Prostate gland (tissue), 2 donors: ENCODE measurements around the gene TJP1. TPM values are rescaled to one million over a fixed set of nuclear protein-coding genes. Genes with fewer than 3 reads are reported as not detected.

Source experiments
- DNase-seq: peaks from one replicate; pipeline ENCODE4 v3.0.0-alpha.2; 2019; ENCODE audit warnings: low spot score
- H3K27ac ChIP-seq, 2 donors: fragments of 200-600 bp; sonication (generic); 2 replicates each; pipeline ENCODE4 v1.5.1; 2017 to 2019
- H3K27me3 ChIP-seq: fragments of 200-600 bp; sonication (generic); replicated peaks from 2 replicates; pipeline ENCODE4 v1.5.1; 2019; ENCODE audit not compliant: insufficient read depth
- H3K36me3 ChIP-seq, 2 donors: fragments of 200-600 bp; sonication (generic); 1 replicate in 1 of 2; 2 replicates in 1 of 2; pipeline versions ENCODE4 v1.5.1 to v1.8.1; 2017 to 2019
- H3K4me1 ChIP-seq: fragments of 200-600 bp; sonication (generic); replicated peaks from 2 replicates; pipeline ENCODE4 v1.5.1; 2019
- H3K4me3 ChIP-seq, 2 donors: fragments of 200-600 bp; sonication (generic); 2 replicates each; pipeline ENCODE4 v1.5.1; 2017 to 2019
- H3K9me3 ChIP-seq: fragments of 200-600 bp; sonication (generic); 2 replicates; pipeline ENCODE4 v1.5.1; 2017
- POLR2A ChIP-seq: fragments of 450-650 bp; IDR thresholded peaks from one replicate; pipeline ENCODE4 v1.6.1; 2016; ENCODE audit warnings: antibody characterized with exemption, mild to moderate bottlenecking
- POLR2AphosphoS5 ChIP-seq: sonication (generic); formaldehyde crosslinking; IDR thresholded peaks from one replicate; pipeline ENCODE4 v1.6.1; 2017; ENCODE audit warnings: antibody characterized with exemption
- WGBS: methylation state at CpG from one replicate; pipeline ENCODE4 v1.1.5; 2018; 5-methylcytosine and 5-hydroxymethylcytosine counted together
- intact Hi-C: fragments of 100-400 bp; cut with DNase I; formaldehyde crosslinking; loops from one replicate; pipeline ENCODE4 v1.14.2; 2022
- total RNA-seq, 2 donors: library from RNA; depleted of rRNA; stranded (reverse); fragments of >200 nt; gene quantifications; one replicate each; pipeline ENCODE4 v1.1.0, GENCODE V29; 2016
- TF ChIP-seq, protein P1 (sequence below), 4 experiments: fragments of 200-600 bp in 2 of 4; fragments of 450-650 bp in 2 of 4; sonication (generic) in 2 of 4; IDR thresholded peaks; 1 replicate in 3 of 4; 2 replicates in 1 of 4; pipeline ENCODE4 v1.5.1; 2016 to 2019; ENCODE audit warnings: antibody characterized with exemption in 4 of 4, mild to moderate bottlenecking in 2 of 4, moderate library complexity in 2 of 4

The TJP1 gene
- total RNA-seq, 2 donors from 2014 or later = 88.4 to 216 TPM

DNA sequence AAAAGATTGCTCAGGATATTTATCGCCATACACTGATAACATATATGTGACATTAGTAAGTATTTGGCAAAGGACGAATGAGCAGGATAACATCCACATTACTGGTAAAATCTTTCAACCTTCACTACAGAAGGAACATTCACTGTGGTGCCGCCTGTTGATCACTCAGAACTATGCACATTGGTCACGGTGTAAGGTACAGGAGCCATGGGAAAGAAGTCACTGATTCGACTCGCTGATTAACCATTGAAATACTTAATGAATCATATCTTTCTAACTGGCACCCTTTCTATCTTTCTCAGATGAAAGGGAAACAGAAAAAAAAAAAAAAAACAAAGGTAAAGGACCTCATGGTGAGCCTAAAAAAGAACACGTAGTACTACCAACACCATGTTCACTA is 68.8 kb downstream of the TJP1 start:
- no peaks in the 10 kb centered on the region for H3K4me1 ChIP-seq
- DNase-seq = no peak
- H3K36me3 ChIP-seq = no peaks in the 10 kb centered on the region
- H3K27ac ChIP-seq = no peak overlapping the region
- H3K4me3 ChIP-seq = no peak overlapping the region
- H3K27me3 ChIP-seq = no peaks in the 10 kb centered on the region
- intact Hi-C loops = no loop called here
- TF ChIP-seq, protein P1, sequence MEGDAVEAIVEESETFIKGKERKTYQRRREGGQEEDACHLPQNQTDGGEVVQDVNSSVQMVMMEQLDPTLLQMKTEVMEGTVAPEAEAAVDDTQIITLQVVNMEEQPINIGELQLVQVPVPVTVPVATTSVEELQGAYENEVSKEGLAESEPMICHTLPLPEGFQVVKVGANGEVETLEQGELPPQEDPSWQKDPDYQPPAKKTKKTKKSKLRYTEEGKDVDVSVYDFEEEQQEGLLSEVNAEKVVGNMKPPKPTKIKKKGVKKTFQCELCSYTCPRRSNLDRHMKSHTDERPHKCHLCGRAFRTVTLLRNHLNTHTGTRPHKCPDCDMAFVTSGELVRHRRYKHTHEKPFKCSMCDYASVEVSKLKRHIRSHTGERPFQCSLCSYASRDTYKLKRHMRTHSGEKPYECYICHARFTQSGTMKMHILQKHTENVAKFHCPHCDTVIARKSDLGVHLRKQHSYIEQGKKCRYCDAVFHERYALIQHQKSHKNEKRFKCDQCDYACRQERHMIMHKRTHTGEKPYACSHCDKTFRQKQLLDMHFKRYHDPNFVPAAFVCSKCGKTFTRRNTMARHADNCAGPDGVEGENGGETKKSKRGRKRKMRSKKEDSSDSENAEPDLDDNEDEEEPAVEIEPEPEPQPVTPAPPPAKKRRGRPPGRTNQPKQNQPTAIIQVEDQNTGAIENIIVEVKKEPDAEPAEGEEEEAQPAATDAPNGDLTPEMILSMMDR (IDR thresholded peaks at IDR 0.05) = no peak
- TF ChIP-seq POLR2AphosphoS5 = no peak
- no peak for TF ChIP-seq POLR2A
- H3K9me3 ChIP-seq = no peaks in the 10 kb centered on the region
- WGBS = 97% methylated on average over 7 of the region's 7 CpGs

DNA sequence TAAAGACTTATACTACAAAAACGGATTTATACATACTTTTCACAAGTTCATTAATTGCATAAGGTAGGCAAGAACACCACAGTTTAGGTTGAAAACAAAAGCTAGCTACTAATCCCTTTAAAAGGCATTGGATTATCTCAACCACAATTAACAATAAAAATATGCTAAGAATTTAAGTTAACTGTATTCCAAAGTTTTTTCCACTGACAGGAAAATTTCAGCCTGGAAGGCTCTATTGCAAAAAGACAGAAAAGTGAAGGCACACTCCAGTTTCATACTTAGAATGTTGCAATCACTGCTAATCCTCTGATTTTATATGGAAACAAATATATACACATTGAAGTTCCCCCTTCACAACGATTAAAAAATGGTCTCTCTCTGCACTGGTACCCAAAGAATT is 71.5 kb downstream of the TJP1 start:
- intact Hi-C loops = no loop called here
- WGBS = 67% methylated on average over 2 of the region's 2 CpGs
- DNase-seq = no peak

DNA sequence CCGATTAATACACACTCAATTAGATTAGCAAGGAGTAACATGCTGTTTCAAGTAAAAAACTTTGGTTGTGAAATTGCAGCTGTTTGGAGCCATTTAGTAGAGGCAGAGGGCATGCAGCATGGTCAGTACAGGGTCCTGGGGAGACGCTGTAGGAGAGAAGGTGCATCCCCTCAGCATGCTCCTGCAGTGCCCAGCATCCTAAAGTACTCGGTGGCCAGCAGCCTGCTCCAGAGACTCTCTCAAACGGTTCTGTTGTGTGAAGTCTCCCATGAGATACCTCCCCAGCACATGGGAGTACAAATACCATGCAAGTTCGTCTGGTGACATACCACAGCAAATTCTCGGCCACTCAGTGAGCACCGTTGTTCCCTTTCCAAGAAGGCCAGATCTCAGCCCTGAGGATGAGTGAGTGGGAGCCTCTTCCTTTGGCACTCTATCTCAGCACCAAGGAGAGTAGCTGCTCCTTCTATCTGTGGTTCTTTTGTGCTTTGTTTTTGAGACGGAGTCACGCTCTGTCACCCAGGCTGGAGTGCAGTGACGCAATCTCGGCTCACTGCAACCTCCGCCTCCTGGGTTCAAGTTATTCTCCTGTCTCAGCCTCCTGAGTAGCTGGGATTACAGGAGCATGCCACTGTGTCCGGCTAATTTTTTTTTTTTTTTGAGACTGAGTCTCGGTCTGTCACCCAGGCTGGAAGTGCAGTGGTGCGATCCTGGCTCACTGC is 72.7 kb downstream of the TJP1 start:
- no peak overlapping the region for H3K4me3 ChIP-seq
- no peaks in the 10 kb centered on the region for H3K9me3 ChIP-seq
- no peaks in the 10 kb centered on the region for H3K27me3 ChIP-seq
- no peak for DNase-seq
- intact Hi-C loops = loop anchor here (5.0 kb wide), 1 partner anchor 178 kb away; no protein-coding TSS in a partner anchor
- no peaks in the 10 kb centered on the region for H3K4me1 ChIP-seq
- TF ChIP-seq, protein P1 (IDR thresholded peaks at IDR 0.05) = no peak
- no peak for TF ChIP-seq POLR2AphosphoS5
- TF ChIP-seq POLR2A = no peak
- H3K27ac ChIP-seq = no peak overlapping the region
- WGBS = 82% methylated on average over 15 of the region's 15 CpGs
- no peaks in the 10 kb centered on the region for H3K36me3 ChIP-seq

More for the DNA sequence above, 71.5 kb downstream of the TJP1 start:
- no peak overlapping the region for H3K4me3 ChIP-seq
- no peaks in the 10 kb centered on the region for H3K36me3 ChIP-seq
- H3K27me3 ChIP-seq = no peaks in the 10 kb centered on the region
- no peaks in the 10 kb centered on the region for H3K4me1 ChIP-seq
- no peaks in the 10 kb centered on the region for H3K9me3 ChIP-seq
- H3K27ac ChIP-seq = no peak overlapping the region
- TF ChIP-seq POLR2A = no peak
- TF ChIP-seq POLR2AphosphoS5 = no peak
- TF ChIP-seq, protein P1 (IDR thresholded peaks at IDR 0.05) = no peak

DNA sequence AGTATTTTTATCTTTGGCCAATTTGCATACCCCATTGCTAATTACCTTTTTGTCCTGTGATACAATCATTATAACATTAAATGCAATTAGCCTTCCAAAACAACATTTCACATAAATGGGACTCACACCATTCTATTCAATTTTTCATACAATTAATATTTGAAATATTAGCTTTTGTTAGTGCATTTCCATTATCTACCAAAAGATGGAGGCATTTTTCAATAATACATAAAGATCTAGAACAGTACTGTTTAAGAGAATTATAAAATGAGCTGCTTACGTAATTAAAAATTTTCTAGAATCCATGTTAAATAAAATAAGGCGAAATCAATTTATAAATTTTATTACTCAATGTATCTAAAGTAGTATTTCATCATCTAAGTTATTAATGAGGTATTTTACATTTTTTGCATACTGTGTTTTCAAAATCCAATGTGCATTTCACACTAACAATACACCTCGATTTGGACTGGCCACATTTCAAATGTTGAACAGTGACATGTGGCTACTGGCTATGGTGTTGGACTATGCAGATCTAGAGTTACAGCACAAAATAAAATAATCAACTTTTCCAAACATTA is 74.3 kb downstream of the TJP1 start:
- Histone ChIP-seq H3K36me3 (no peaks in the 10 kb centered on the region), H3K4me3 (no peak overlapping the region), H3K9me3 (no peaks in the 10 kb centered on the region), H3K27me3 (no peaks in the 10 kb centered on the region), H3K4me1 (no peaks in the 10 kb centered on the region), H3K27ac (no peak overlapping the region)
- WGBS = 59% methylated on average over 3 of the region's 3 CpGs
- TF ChIP-seq POLR2A = no peak
- TF ChIP-seq, protein P1 (IDR thresholded peaks at IDR 0.05) = peak in 3 of 4 experiments; percentile 35 to 51 (median 50)
- intact Hi-C loops = loop anchor here (5.0 kb wide), 1 partner anchor 179 kb away; no protein-coding TSS in a partner anchor
- no peak for DNase-seq

DNA sequence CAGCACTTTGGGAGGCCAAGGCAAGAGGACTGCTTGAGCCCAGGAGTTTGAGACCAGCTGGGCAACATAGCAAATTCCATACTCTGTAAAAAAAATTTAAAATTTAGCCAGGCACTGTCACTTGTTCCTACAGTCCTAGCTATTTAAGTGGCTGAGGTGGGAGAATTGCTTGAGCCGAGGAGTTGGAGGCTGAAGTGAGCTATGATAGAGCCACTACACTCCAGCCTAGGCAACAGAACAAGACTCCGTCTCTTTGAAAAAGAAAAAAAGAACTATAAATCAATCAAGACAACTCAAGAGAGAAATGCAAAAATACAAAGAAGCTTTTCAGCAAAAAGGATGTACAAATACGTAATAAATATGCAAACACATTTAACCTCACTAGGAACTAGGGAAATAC is 78.8 kb downstream of the TJP1 start:
- no peak for DNase-seq
- 92% methylated on average over 3 of the region's 3 CpGs for WGBS
- Histone ChIP-seq H3K4me3 (no peak overlapping the region), H3K27me3 (no peaks in the 10 kb centered on the region), H3K4me1 (no peaks in the 10 kb centered on the region), H3K27ac (no peak overlapping the region), H3K9me3 (no peaks in the 10 kb centered on the region), H3K36me3 (no peaks in the 10 kb centered on the region)
- TF ChIP-seq, protein P1 (IDR thresholded peaks at IDR 0.05) = no peak
- TF ChIP-seq POLR2A = no peak
- no peak for TF ChIP-seq POLR2AphosphoS5
- intact Hi-C loops = no loop called here
